ENCODE results near the gene KRT222. TPM values are rescaled to one million over a fixed set of nuclear protein-coding genes. Genes with fewer than 3 reads are reported as not detected.
A peak's percentile ranks its signal among the peaks of the same experiment; 100 is the strongest.

KRT222 gene
- total RNA-seq, 2 experiments from 2014 or later: not detected

DNA sequence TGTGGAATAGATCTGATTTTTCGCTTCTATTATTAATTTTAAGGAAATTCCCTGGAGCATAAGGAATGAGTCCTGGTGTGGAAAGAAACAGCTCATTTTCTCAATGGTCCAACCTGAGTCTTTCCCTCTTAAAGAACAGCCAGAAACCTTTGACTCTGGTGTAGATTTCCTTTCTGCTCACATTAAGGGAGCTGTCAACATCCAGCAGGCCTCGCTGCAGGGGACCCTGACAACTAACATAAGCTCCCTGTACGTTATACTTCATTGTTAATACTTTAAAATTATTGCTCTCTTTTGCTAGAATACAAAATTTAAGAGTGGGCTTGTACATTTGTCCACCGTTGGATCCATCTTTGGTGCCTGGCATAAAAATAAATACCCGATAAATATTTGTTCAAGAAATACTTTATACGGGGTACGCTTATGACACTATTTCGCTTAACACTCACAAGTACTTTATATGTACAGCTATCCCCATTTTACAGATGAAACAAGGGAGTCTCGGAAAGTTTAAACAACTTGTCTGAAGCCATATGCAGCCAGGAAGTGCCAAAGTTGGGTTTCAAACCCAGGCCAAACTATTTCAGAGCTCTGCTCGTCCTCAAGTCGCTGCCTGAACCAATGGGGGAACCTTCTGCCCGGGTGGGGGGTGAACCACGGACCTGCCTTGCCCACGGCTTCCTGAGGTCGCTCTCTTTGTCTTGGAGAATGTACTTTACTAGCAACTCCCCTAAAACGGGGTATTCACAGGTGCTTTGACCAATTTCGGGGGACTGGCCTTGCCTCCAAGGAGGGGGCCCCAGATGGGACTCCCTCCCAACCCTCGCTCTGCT, 18.0 kb downstream of the KRT222 start:
- H3K4me1 Mint-ChIP-seq: peaks cover 27% of the 10 kb centered on the region
- H3K9me3 Mint-ChIP-seq: no peaks in the 10 kb centered on the region
- DNase-seq: no peak
- peak overlapping the region; percentile 94 for H3K27ac Mint-ChIP-seq
- ATAC-seq (ENCODE audit: low read depth): peak; percentile 62
- peak overlapping the region; percentile 95 for H3K4me3 Mint-ChIP-seq
- H3K27me3 Mint-ChIP-seq: no peaks in the 10 kb centered on the region
- POLR2A ChIA-PET: interaction anchor here (0.6 to 2.9 kb wide), 24 partner anchors 9 to 1043 kb away, joined by 3 to 19 read pairs (median 5); partner anchors contain the start of gene KRT222
- H3K36me3 Mint-ChIP-seq: peaks cover 20% of the 10 kb centered on the region

GRCh38 chr17:40645943-40646342, 19.0 kb downstream of the KRT222 start:
- Mint-ChIP-seq H3K27ac (no peak overlapping the region), H3K27me3 (no peaks in the 10 kb centered on the region), H3K9me3 (no peaks in the 10 kb centered on the region), H3K36me3 (peaks cover 20% of the 10 kb centered on the region), H3K4me3 (peak overlapping the region; percentile 20), H3K4me1 (peaks cover 28% of the 10 kb centered on the region)
- POLR2A ChIA-PET: interaction anchor here (1.3 to 2.9 kb wide), 5 partner anchors 18 to 173 kb away, joined by 3 to 19 read pairs (median 18); no protein-coding TSS in a partner anchor
- ATAC-seq (ENCODE audit: low read depth) (no peak), DNase-seq (no peak)

GRCh38 chr17:40645291-40645690, 19.7 kb downstream of the KRT222 start:
- peaks cover 23% of the 10 kb centered on the region for H3K36me3 Mint-ChIP-seq
- H3K4me1 Mint-ChIP-seq: peaks cover 32% of the 10 kb centered on the region
- H3K27me3 Mint-ChIP-seq: no peaks in the 10 kb centered on the region
- no peaks in the 10 kb centered on the region for H3K9me3 Mint-ChIP-seq
- H3K4me3 Mint-ChIP-seq: peak overlapping the region; percentile 47
- no peak for ATAC-seq (ENCODE audit: low read depth)
- DNase-seq: no peak
- no peak overlapping the region for H3K27ac Mint-ChIP-seq
- POLR2A ChIA-PET: no interaction called here

GRCh38 chr17:40637931-40638330, 27.0 kb downstream of the KRT222 start:
- H3K27ac Mint-ChIP-seq: peak overlapping the region; percentile 32

GRCh38 chr17:40633871-40634270, 31.1 kb downstream of the KRT222 start:
- Mint-ChIP-seq H3K27me3 (no peaks in the 10 kb centered on the region), H3K9me3 (no peaks in the 10 kb centered on the region), H3K4me1 (peaks cover 10% of the 10 kb centered on the region), H3K4me3 (no peak overlapping the region), H3K27ac (no peak overlapping the region), H3K36me3 (peaks cover 40% of the 10 kb centered on the region)
- DNase-seq (no peak), ATAC-seq (ENCODE audit: low read depth) (no peak)
- POLR2A ChIA-PET: interaction anchor here (0.8 kb wide), 1 partner anchor 13 kb away, joined by 5 read pairs; the partner anchor contains the start of gene SMARCE1

More at GRCh38 chr17:40637931-40638330, 27.0 kb downstream of the KRT222 start:
- no peaks in the 10 kb centered on the region for H3K27me3 Mint-ChIP-seq
- no peak overlapping the region for H3K4me3 Mint-ChIP-seq
- H3K36me3 Mint-ChIP-seq: peaks cover 47% of the 10 kb centered on the region
- H3K4me1 Mint-ChIP-seq: peaks cover 31% of the 10 kb centered on the region
- POLR2A ChIA-PET: no interaction called here
- no peaks in the 10 kb centered on the region for H3K9me3 Mint-ChIP-seq
- DNase-seq: no peak
- ATAC-seq (ENCODE audit: low read depth): no peak

GRCh38 chr17:40632216-40632615, 32.8 kb downstream of the KRT222 start:
- Mint-ChIP-seq H3K4me1 (peaks cover 3% of the 10 kb centered on the region), H3K4me3 (no peak overlapping the region), H3K27me3 (no peaks in the 10 kb centered on the region), H3K9me3 (no peaks in the 10 kb centered on the region), H3K36me3 (peaks cover 40% of the 10 kb centered on the region), H3K27ac (no peak overlapping the region)
- POLR2A ChIA-PET: no interaction called here
- no peak for ATAC-seq (ENCODE audit: low read depth)
- DNase-seq: no peak

GRCh38 chr17:40629842-40630241, 35.1 kb downstream of the KRT222 start:
- POLR2A ChIA-PET: interaction anchor here (0.6 kb wide), 1 partner anchor 17 kb away, joined by 3 read pairs; the partner anchor contains the start of gene SMARCE1
- Mint-ChIP-seq H3K36me3 (peaks cover 28% of the 10 kb centered on the region), H3K27me3 (no peaks in the 10 kb centered on the region), H3K4me3 (no peak overlapping the region), H3K27ac (no peak overlapping the region), H3K9me3 (no peaks in the 10 kb centered on the region), H3K4me1 (peaks cover 7% of the 10 kb centered on the region)
- no peak for DNase-seq
- ATAC-seq (ENCODE audit: low read depth): no peak

- peaks cover 35% of the 10 kb centered on the region for H3K4me1 Mint-ChIP-seq
Observed at GRCh38 chr17:40625311-40625710, 39.7 kb downstream of the KRT222 start.

DNA sequence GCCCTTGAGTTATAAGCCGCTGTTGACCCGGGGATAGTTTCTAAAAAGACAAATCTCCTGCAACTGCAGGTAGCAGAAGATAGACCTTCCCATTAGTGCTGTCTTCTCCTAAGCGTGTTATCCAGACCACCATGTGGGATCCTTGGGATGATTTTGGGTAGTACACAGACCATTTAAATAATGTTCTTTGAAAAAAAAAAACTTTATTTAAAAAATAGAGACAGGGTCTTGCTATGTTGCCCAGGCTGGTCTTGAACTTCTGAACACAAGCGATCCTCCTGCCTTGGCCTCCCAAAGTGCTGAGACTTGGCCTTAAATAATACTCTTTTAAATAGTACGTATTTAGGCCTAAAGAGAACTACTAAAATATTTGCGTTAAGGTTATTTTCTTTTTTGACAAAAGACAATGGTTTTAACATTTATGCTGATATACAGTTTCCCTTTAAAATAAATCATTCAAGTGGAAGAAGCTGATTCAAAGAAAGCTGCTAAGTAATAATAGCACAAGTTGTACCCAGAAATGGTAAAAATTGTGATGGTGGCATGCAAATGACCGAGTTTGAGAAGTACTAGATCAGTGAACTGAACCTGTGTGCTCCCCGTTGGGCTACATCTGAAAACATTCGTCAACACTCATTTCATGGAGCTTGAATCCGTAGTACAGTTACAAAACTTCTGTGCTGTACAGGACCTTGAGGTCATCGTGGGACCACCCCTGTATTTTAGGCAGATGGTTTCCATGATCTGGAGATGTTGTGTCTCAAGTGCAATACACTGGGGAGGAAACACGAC, 41.4 kb downstream of the KRT222 start:
- ATAC-seq (ENCODE audit: low read depth): no peak
- POLR2A ChIA-PET: interaction anchor here (1.6 kb wide), 1 partner anchor 24 kb away, joined by 6 read pairs; the partner anchor contains the start of gene SMARCE1
- no peak for DNase-seq
- Mint-ChIP-seq H3K27me3 (no peaks in the 10 kb centered on the region), H3K36me3 (peaks cover 3% of the 10 kb centered on the region), H3K4me1 (peaks cover 46% of the 10 kb centered on the region), H3K27ac (no peak overlapping the region), H3K9me3 (no peaks in the 10 kb centered on the region), H3K4me3 (no peak overlapping the region)

More at GRCh38 chr17:40625311-40625710, 39.7 kb downstream of the KRT222 start:
- ATAC-seq (ENCODE audit: low read depth) (no peak), DNase-seq (no peak)
- no peak overlapping the region for H3K4me3 Mint-ChIP-seq
- POLR2A ChIA-PET: interaction anchor here (1.3 to 1.6 kb wide), 2 partner anchors 12 to 23 kb away, joined by 4 to 6 read pairs; partner anchors contain the start of gene SMARCE1
- no peaks in the 10 kb centered on the region for H3K27me3 Mint-ChIP-seq
- H3K36me3 Mint-ChIP-seq: peaks cover 10% of the 10 kb centered on the region
- no peaks in the 10 kb centered on the region for H3K9me3 Mint-ChIP-seq
- no peak overlapping the region for H3K27ac Mint-ChIP-seq

GRCh38 chr17:40622509-40622928, 42.5 kb downstream of the KRT222 start:
- DNase-seq (no peak), ATAC-seq (ENCODE audit: low read depth) (peak; percentile 77)
- H3K36me3 Mint-ChIP-seq: no peaks in the 10 kb centered on the region
- H3K4me1 Mint-ChIP-seq: peaks cover 47% of the 10 kb centered on the region
- peak overlapping the region; percentile 58 for H3K4me3 Mint-ChIP-seq
- POLR2A ChIA-PET: interaction anchor here (0.6 to 3.0 kb wide), 7 partner anchors 20 to 420 kb away, joined by 3 to 14 read pairs (median 3); no protein-coding TSS in a partner anchor
- H3K27me3 Mint-ChIP-seq: no peaks in the 10 kb centered on the region
- no peaks in the 10 kb centered on the region for H3K9me3 Mint-ChIP-seq
- H3K27ac Mint-ChIP-seq: peak overlapping the region; percentile 72

GRCh38 chr17:40621578-40621977, 43.4 kb downstream of the KRT222 start:
- Mint-ChIP-seq H3K36me3 (no peaks in the 10 kb centered on the region), H3K4me1 (peaks cover 53% of the 10 kb centered on the region), H3K27me3 (no peaks in the 10 kb centered on the region), H3K9me3 (no peaks in the 10 kb centered on the region), H3K27ac (no peak overlapping the region), H3K4me3 (no peak overlapping the region)
- DNase-seq (no peak), ATAC-seq (ENCODE audit: low read depth) (no peak)
- POLR2A ChIA-PET: interaction anchor here (1.3 to 3.0 kb wide), 4 partner anchors 58 to 197 kb away, joined by 3 to 14 read pairs (median 4); no protein-coding TSS in a partner anchor

- Mint-ChIP-seq H3K27ac (no peak overlapping the region), H3K4me3 (no peak overlapping the region), H3K4me1 (peaks cover 57% of the 10 kb centered on the region), H3K27me3 (no peaks in the 10 kb centered on the region), H3K36me3 (no peaks in the 10 kb centered on the region), H3K9me3 (no peaks in the 10 kb centered on the region)
- POLR2A ChIA-PET: interaction anchor here (1.3 to 3.0 kb wide), 5 partner anchors 16 to 198 kb away, joined by 3 to 14 read pairs (median 5); no protein-coding TSS in a partner anchor
- DNase-seq (no peak), ATAC-seq (ENCODE audit: low read depth) (no peak)
Observed at GRCh38 chr17:40621019-40621418, 44.0 kb downstream of the KRT222 start.
